Activated CD4-positive, alpha-beta T cell treated with anti-CD3 and anti-CD28 coated beads, Interleukin-2, amount 50 U/mL, for 1 hour (primary cell): Measurements from ENCODE around the gene ADGRE3.
"Not testable (repeated sequence)": the region's sequence is repeated elsewhere in the genome, so short reads cannot be mapped to it uniquely, and the experiment has no call there.

ENCODE experiments used
- DNase-seq: peaks from one replicate; pipeline ENCODE4 v3.0.0-alpha.2; 2020

ADGRE3 gene

GRCh38 chr19:14669940-14670339 lies 4.7 kb downstream of the ADGRE3 start:
- DNase-seq: no peak

GRCh38 chr19:14661372-14661924 lies 13.2 kb downstream of the ADGRE3 start:
- DNase-seq: no peak

DNA sequence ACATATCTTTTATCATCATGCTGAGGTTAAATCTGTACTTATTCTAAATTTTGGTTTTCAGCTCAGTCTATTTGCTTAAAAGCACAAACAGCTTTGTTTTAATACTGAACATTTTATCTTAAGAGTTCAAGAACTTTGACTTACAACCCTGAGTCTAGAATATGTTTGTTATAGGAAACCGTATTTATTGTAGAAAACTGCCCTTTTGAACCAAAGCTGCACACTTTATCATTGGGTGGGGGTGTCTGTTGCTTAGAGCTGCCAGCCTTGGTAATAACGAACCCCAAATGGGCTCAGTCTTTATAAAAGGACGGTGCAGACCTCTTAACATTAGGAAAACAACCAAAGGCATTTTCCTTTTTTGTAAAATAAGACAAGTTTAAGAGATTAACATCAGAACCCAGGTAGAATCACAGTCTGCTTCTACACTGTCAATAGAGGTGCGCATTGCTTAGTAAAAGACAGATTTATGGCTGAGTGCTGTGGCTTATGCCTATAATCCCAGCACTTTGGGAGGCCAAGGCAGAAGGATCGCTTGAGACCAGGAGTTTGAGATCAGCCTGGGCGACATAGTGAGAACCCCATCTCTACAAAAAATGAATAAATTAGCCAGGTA lies 14.7 kb downstream of the ADGRE3 start:
- DNase-seq: no peak

- DNase-seq: no peak
Observed at GRCh38 chr19:14655726-14656125, 18.9 kb downstream of the ADGRE3 start.

GRCh38 chr19:14654786-14655560 lies 19.7 kb downstream of the ADGRE3 start:
- DNase-seq: no peak

DNA sequence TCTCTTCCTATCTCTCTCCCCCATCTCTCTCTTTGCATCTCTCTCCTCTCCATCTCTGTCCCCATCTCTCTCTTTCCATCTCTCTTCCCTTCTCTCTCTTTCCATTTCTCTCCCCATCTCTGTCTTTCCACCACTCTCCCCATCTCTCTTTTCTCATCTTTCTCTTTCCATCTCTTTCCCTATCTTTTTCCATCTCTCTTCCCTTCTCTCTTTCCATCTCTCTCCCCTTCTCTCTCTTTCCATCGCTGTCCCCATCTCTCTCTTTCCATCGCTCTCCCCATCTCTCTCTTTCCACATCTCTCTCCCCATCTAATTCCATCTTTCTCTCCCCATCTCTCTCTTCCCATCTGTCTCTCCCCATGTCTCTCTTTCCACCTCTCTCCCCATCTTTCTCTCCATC lies 24.5 kb downstream of the ADGRE3 start:
- no peak for DNase-seq

- no peak for DNase-seq
Observed at GRCh38 chr19:14649020-14649419, 25.6 kb downstream of the ADGRE3 start.

- DNase-seq: no peak
Observed at GRCh38 chr19:14648506-14648905, 26.1 kb downstream of the ADGRE3 start.

GRCh38 chr19:14639536-14640277 lies 34.9 kb downstream of the ADGRE3 start:
- DNase-seq: no peak

- DNase-seq: no peak
Observed at GRCh38 chr19:14632286-14632685, 42.4 kb downstream of the ADGRE3 start.

DNA sequence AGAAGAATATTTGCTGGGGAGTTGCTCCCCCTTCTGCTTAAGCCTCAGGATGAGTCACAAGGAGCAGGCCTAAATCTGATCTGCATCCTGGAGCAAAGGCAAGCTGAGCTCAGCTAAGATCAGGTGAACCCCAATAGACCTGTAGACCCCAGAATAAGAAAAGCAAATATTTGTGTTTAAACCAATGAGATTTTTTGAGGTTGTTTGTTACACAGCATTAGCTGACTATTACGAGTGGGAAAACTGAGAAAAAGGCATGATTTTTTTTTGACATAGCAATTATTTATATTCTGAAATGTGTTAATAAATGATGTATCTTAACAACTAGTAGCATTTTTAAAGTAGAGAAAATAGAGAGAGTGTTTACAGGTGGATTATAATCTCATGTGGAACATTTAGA lies 45.1 kb downstream of the ADGRE3 start:
- DNase-seq: no peak

DNA sequence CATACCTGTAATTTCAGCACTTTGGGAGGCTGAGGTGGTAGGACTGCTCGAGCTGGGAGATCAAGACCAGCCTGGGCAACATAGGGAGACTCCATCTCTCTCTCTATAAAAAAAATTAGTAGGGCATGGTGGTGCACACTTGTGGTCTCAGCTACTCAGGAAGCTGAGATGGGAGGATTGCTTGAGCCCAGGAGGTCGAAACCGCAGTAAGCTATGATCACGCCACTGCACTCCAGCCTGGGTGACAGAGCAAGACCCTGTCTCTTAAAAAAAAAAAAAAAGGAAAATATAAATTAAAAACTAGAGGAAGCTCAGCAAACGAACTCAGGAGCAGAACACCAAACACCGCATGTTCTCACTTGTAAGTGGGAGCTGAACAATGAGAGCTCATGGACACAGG lies 50.2 kb downstream of the ADGRE3 start:
- DNase-seq: not testable (repeated sequence)

GRCh38 chr19:14619404-14619803 lies 55.2 kb downstream of the ADGRE3 start:
- DNase-seq: no peak

DNA sequence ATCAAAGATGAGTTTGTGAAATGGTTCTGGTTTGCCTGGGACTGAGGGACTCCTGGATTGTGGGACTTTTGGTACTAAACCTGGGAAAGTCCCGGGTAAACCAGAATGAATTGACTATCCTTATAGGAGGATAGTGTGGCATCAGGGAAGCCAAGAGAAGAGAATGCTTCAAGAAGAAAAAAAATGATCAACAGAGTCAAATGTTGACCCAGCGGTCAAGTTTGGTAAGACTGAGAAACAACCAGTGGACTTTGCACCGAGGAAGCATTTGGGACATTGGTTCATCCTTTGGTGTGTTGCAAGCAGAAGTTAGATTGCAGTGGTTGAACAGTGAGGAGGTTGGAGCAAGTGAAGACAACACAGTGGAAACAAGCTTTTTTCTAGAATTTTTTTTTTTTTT lies 58.2 kb downstream of the ADGRE3 start:
- DNase-seq: no peak

- no peak for DNase-seq
Observed at GRCh38 chr19:14615623-14616022, 59.0 kb downstream of the ADGRE3 start.

GRCh38 chr19:14614099-14614412 lies 60.6 kb downstream of the ADGRE3 start:
- no peak for DNase-seq

DNA sequence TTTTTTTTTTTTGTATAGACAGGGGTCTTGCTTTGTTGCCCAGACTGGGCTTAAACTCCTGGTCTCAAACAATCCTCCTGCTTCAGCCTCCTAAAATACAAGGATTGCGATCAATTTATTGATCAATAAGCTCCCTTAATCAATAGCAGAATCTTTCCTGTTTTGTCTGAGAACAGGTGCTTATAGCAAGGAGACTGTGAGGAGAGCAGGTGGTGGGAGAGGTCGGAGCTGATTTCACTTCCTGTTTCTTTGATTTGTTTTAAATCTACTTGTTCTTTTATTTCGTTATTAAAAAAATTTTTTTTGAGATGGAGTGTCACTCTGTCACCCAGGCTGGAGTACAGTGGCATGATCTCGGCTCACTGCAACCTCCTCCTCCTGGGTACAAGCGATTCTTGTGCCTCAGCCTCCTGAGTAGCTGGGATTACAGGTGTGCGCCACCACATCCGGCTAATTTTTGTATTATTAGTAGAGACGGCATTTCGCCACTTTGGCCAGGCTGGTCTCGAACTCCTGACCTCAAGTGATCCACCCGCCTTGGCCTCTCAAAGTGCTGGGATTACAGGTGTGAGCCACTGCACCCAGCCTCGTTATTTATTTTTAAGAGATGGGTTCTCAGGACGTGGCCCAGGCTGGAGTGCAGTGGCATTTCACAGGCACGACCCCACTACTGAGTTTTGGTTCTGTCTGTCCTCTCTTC lies 61.1 kb downstream of the ADGRE3 start:
- DNase-seq: not testable (repeated sequence)

DNA sequence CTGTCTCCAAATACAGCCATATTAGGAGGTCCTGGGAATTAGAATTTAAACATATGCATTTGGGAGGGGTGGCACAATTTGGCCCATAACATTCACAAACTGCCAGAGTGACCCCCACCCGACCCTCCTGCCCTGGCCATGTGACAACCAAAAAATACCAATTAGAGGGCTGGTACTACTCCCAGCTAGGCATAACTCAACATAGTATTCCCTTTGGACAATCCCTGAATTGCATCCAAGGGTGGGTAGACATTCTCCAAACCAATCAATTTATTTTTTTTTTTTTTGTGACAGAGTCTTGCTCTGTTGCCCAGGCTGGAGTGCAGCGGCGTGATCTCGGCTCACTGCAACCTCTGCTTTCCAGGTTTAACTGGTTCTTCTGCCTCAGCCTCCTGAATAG lies 62.0 kb downstream of the ADGRE3 start:
- no peak for DNase-seq

- not testable (repeated sequence) for DNase-seq
Observed at GRCh38 chr19:14612242-14612641, 62.4 kb downstream of the ADGRE3 start.

GRCh38 chr19:14611051-14611450 lies 63.6 kb downstream of the ADGRE3 start:
- no peak for DNase-seq

DNA sequence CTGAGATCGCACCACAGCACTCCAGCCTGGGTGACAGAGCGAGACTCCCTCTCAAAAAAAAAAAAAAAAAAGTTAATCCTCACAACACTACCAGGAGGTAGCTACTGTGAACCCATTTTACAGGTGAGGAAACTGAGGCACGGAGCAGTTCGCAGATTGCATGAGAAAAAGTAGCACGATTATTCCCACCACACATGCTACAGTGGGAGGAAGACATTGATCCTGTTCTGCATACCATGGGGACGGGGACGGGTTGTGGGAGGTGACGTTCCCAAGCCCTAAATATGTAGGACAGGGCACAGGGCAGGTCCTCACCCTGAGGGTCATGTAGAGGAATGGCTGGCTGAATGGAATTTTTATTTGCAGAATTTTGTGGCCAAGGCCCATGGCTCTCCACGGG lies 68.0 kb downstream of the ADGRE3 start:
- DNase-seq: no peak

- DNase-seq: no peak
Observed at GRCh38 chr19:14603990-14604387, 70.7 kb downstream of the ADGRE3 start.

DNA sequence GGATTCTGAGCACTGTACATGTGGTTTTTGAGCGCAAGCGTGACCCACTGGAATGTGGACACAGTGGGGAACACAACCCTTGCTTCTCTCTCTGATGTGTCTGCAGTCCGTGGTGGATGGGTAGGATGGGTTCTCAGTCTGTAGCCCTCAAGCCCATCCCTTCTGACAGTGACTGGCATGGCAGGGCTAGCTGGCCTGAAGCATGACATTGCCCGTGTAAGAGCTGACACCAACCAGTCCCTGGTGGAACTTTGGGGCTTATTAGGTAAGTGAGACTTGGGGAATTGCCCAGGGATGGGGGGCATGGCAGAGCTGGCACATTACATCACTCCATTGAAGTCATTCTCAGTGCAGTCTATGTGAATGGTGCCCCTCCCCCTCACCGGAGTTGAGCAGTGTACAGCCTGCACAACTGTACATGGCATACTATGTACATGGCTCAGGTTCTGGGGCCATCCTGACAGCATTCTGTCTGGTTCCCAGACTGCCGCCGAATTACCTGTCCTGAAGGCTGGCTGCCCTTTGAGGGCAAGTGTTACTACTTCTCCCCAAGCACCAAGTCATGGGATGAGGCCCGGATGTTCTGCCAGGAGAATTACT lies 75.0 kb downstream of the ADGRE3 start:
- no peak for DNase-seq
